ENCODE data around the gene TAS2R46.

TAS2R46 gene

GRCh38 chr12:11026118-11026517, 36.0 kb downstream of the TAS2R46 start:
- no peaks in the 10 kb centered on the region for H3K79me2 ChIP-seq (ENCODE audit: insufficient read depth, low read length)
- H2AFZ ChIP-seq (ENCODE audit: low read length), result no peak overlapping the region
- peaks cover 16% of the 10 kb centered on the region for H3K36me3 ChIP-seq (ENCODE audit: insufficient read depth, low read length)
- H3K27me3 ChIP-seq (ENCODE audit: insufficient read depth, low read length), result no peaks in the 10 kb centered on the region
- H3F3A ChIP-seq (ENCODE audit: insufficient read depth, low read length), result no peaks in the 10 kb centered on the region
- H3K4me1 ChIP-seq (ENCODE audit: insufficient read depth, low read length, severe bottlenecking), result no peaks in the 10 kb centered on the region
- no peaks in the 10 kb centered on the region for H4K20me1 ChIP-seq (ENCODE audit: insufficient read depth, low read length)
- no peak overlapping the region for H3K4me2 ChIP-seq (ENCODE audit: low read length)
- no peaks in the 10 kb centered on the region for H3K9me2 ChIP-seq (ENCODE audit: low read depth, low read length)
- H3K4me3 ChIP-seq (ENCODE audit: low read depth, low read length, poor library complexity, severe bottlenecking), result no peak overlapping the region
- no peak overlapping the region for H3K27ac ChIP-seq (ENCODE audit: low read depth, low read length, poor library complexity, severe bottlenecking)
- no peak overlapping the region for H3K9ac ChIP-seq (ENCODE audit: low read length)
- no peaks in the 10 kb centered on the region for H3K9me3 ChIP-seq (ENCODE audit: low read length)
- no peak for TF ChIP-seq EZH2 (IDR thresholded peaks at IDR 0.05; ENCODE audit: borderline replicate concordance, low read length)
- no peak for TF ChIP-seq CTCF (IDR thresholded peaks at IDR 0.05; ENCODE audit: low read length)

DNA sequence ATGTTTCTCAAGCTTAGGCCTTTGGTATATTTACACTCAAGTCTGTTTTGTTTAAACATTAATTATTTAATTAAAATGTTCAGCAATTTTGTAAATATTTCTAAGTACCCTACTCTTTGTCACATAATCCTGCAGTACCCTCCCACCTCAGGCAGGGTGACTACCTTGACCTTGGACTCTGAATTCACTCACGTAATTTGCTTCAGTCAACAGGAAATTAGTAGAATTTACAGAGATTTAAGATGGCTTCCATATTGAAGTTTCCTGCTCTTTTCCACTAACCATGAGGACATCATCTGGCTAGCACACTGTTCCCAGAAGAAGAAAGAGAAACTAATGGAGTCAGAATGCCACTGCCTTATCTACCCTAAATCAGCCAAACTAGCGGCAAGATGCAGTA, 38.7 kb downstream of the TAS2R46 start:
- TF ChIP-seq CTCF (IDR thresholded peaks at IDR 0.05; ENCODE audit: low read length) (no peak), EZH2 (IDR thresholded peaks at IDR 0.05; ENCODE audit: borderline replicate concordance, low read length) (no peak)
- Histone ChIP-seq H3K27ac (ENCODE audit: low read depth, low read length, poor library complexity, severe bottlenecking) (no peak overlapping the region), H3K4me2 (ENCODE audit: low read length) (no peak overlapping the region)

GRCh38 chr12:11022520-11022919, 39.6 kb downstream of the TAS2R46 start, which contains the start of gene TAS2R19:
TAS2R19 (minus strand) TSS chr12:11022620; CDS start chr12:11022571, 49 bp downstream.
- Histone ChIP-seq H3K79me2 (ENCODE audit: insufficient read depth, low read length) (no peaks in the 10 kb centered on the region), H3K36me3 (ENCODE audit: insufficient read depth, low read length) (peaks cover 7% of the 10 kb centered on the region; the same call in 1 of the 2 replicates), H3K9me2 (ENCODE audit: low read depth, low read length) (no peaks in the 10 kb centered on the region), H3K27me3 (ENCODE audit: insufficient read depth, low read length) (no peaks in the 10 kb centered on the region), H3K9me3 (ENCODE audit: low read length) (no peaks in the 10 kb centered on the region), H3K27ac (ENCODE audit: low read depth, low read length, poor library complexity, severe bottlenecking) (no peak within 1 kb of the TSS), H3F3A (ENCODE audit: insufficient read depth, low read length) (no peaks in the 10 kb centered on the region), H3K9ac (ENCODE audit: low read length) (no peak within 1 kb of the TSS), H4K20me1 (ENCODE audit: insufficient read depth, low read length) (no peaks in the 10 kb centered on the region), H2AFZ (ENCODE audit: low read length) (no peak within 1 kb of the TSS), H3K4me3 (ENCODE audit: low read depth, low read length, poor library complexity, severe bottlenecking) (no peak within 1 kb of the TSS), H3K4me2 (ENCODE audit: low read length) (no peak within 1 kb of the TSS), H3K4me1 (ENCODE audit: insufficient read depth, low read length, severe bottlenecking) (no peaks in the 10 kb centered on the region)
- TF ChIP-seq CTCF (IDR thresholded peaks at IDR 0.05; ENCODE audit: low read length) (no peak), EZH2 (IDR thresholded peaks at IDR 0.05; ENCODE audit: borderline replicate concordance, low read length) (no peak)

More for the DNA sequence above, 38.7 kb downstream of the TAS2R46 start:
- Histone ChIP-seq H4K20me1 (ENCODE audit: insufficient read depth, low read length) (no peaks in the 10 kb centered on the region), H3F3A (ENCODE audit: insufficient read depth, low read length) (no peaks in the 10 kb centered on the region), H3K9me2 (ENCODE audit: low read depth, low read length) (no peaks in the 10 kb centered on the region), H3K27me3 (ENCODE audit: insufficient read depth, low read length) (no peaks in the 10 kb centered on the region), H3K79me2 (ENCODE audit: insufficient read depth, low read length) (no peaks in the 10 kb centered on the region), H3K4me1 (ENCODE audit: insufficient read depth, low read length, severe bottlenecking) (no peaks in the 10 kb centered on the region), H3K9ac (ENCODE audit: low read length) (no peak overlapping the region), H3K36me3 (ENCODE audit: insufficient read depth, low read length) (peaks cover 16% of the 10 kb centered on the region), H3K4me3 (ENCODE audit: low read depth, low read length, poor library complexity, severe bottlenecking) (no peak overlapping the region), H2AFZ (ENCODE audit: low read length) (no peak overlapping the region), H3K9me3 (ENCODE audit: low read length) (no peaks in the 10 kb centered on the region)
